ENCODE measurements around the gene ARHGDIB.

The ARHGDIB gene

GRCh38 chr12:14904854-14905253, 56.5 kb downstream of the ARHGDIB start:
- no peaks in the 10 kb centered on the region for H3K36me3 ChIP-seq (ENCODE audit: control insufficient read depth, insufficient read depth, low read length)
- no peak for TF ChIP-seq CTCF (IDR thresholded peaks at IDR 0.05; ENCODE audit: insufficient read depth, low read length, poor library complexity, severe bottlenecking)
- no peak for DNase-seq (ENCODE audit: extremely low read depth, insufficient read length)
- H3K4me3 ChIP-seq (replicated peaks; ENCODE audit: low read depth, low read length): no peak overlapping the region
- no peaks in the 10 kb centered on the region for H3K27me3 ChIP-seq (replicated peaks; ENCODE audit: control insufficient read depth, insufficient read depth, low read length)

GRCh38 chr12:14903386-14904098, 57.9 kb downstream of the ARHGDIB start:
- Histone ChIP-seq H3K27me3 (replicated peaks; ENCODE audit: control insufficient read depth, insufficient read depth, low read length) (no peaks in the 10 kb centered on the region), H3K4me3 (replicated peaks; ENCODE audit: low read depth, low read length) (no peak overlapping the region), H3K36me3 (ENCODE audit: control insufficient read depth, insufficient read depth, low read length) (no peaks in the 10 kb centered on the region)
- TF ChIP-seq CTCF (IDR thresholded peaks at IDR 0.05; ENCODE audit: insufficient read depth, low read length, poor library complexity, severe bottlenecking): no peak
- no peak for DNase-seq (ENCODE audit: extremely low read depth, insufficient read length)

- no peaks in the 10 kb centered on the region for H3K36me3 ChIP-seq (ENCODE audit: control insufficient read depth, insufficient read depth, low read length)
- H3K4me3 ChIP-seq (replicated peaks; ENCODE audit: low read depth, low read length): no peak overlapping the region
- TF ChIP-seq CTCF (IDR thresholded peaks at IDR 0.05; ENCODE audit: insufficient read depth, low read length, poor library complexity, severe bottlenecking): no peak
- DNase-seq (ENCODE audit: extremely low read depth, insufficient read length): no peak
- H3K27me3 ChIP-seq (replicated peaks; ENCODE audit: control insufficient read depth, insufficient read depth, low read length): no peaks in the 10 kb centered on the region
Observed at GRCh38 chr12:14902465-14902864, 58.9 kb downstream of the ARHGDIB start.

- H3K36me3 ChIP-seq (ENCODE audit: control insufficient read depth, insufficient read depth, low read length): no peaks in the 10 kb centered on the region
- TF ChIP-seq CTCF (IDR thresholded peaks at IDR 0.05; ENCODE audit: insufficient read depth, low read length, poor library complexity, severe bottlenecking): no peak
- no peak for DNase-seq (ENCODE audit: extremely low read depth, insufficient read length)
- H3K4me3 ChIP-seq (replicated peaks; ENCODE audit: low read depth, low read length): no peak overlapping the region
- no peaks in the 10 kb centered on the region for H3K27me3 ChIP-seq (replicated peaks; ENCODE audit: control insufficient read depth, insufficient read depth, low read length)
Observed at GRCh38 chr12:14901228-14901562, 60.2 kb downstream of the ARHGDIB start.

GRCh38 chr12:14900521-14901227, 60.7 kb downstream of the ARHGDIB start:
- TF ChIP-seq CTCF (IDR thresholded peaks at IDR 0.05; ENCODE audit: insufficient read depth, low read length, poor library complexity, severe bottlenecking): no peak
- no peaks in the 10 kb centered on the region for H3K27me3 ChIP-seq (replicated peaks; ENCODE audit: control insufficient read depth, insufficient read depth, low read length)
- no peaks in the 10 kb centered on the region for H3K36me3 ChIP-seq (ENCODE audit: control insufficient read depth, insufficient read depth, low read length)
- H3K4me3 ChIP-seq (replicated peaks; ENCODE audit: low read depth, low read length): no peak overlapping the region
- DNase-seq (ENCODE audit: extremely low read depth, insufficient read length): no peak
